Left lobe of liver (tissue), 1 donor: Measurements from ENCODE around the gene MLIP. TPM values are rescaled to one million over a fixed set of nuclear protein-coding genes. Genes with fewer than 3 reads are reported as not detected.

ENCODE experiments used
- total RNA-seq: library from RNA; stranded (reverse); gene quantifications from one replicate; pipeline ENCODE4 v1.2.1, GENCODE V29; 2021
- donor health status: DM: no; HTN: yes; CAD: no.

The MLIP gene
- total RNA-seq, 1 donor from 2014 or later: 18.4 TPM

Other genes starting within 250 kb of the MLIP start
- gene TINAG, start 197.0 kb downstream of the MLIP start, total RNA-seq: not detected